ENCODE results near the gene CAST.

Gene CAST

DNA sequence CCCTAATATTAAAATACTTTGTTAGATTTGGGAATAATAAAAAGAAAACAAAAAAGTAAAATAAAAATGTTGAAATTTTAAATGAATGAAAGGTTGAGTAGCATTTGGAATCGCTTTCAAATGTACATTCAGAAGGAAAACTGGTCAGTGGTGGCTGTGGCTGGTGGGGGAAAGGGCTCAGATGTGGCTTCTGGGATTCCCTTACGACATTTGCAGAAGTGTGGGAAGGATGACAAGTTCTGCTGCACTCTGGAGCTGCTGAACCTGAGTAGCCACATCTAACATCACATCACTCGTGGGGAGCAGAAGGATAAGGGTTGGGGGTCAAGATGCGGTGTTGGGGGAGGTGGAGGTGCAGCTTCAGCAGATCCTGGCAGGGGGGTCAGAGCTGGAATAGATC lies 25.6 kb upstream of the CAST start:
- no peak overlapping the region for H3K4me3 Mint-ChIP-seq
- H3K36me3 Mint-ChIP-seq (ENCODE audit: low read depth) = no peaks in the 10 kb centered on the region
- peak; percentile 33 for ATAC-seq
- no peaks in the 10 kb centered on the region for H3K9me3 Mint-ChIP-seq
- no peak for DNase-seq
- peaks cover 1% of the 10 kb centered on the region for H3K27me3 Mint-ChIP-seq
- H3K27ac Mint-ChIP-seq = no peak overlapping the region
- peaks cover 2% of the 10 kb centered on the region for H3K4me1 Mint-ChIP-seq

- Mint-ChIP-seq H3K4me3 (no peak overlapping the region), H3K9me3 (no peaks in the 10 kb centered on the region), H3K4me1 (peaks cover 2% of the 10 kb centered on the region), H3K27ac (no peak overlapping the region), H3K36me3 (ENCODE audit: low read depth) (no peaks in the 10 kb centered on the region), H3K27me3 (peaks cover 2% of the 10 kb centered on the region)
- DNase-seq (no peak), ATAC-seq (no peak)
These were observed 25.0 kb upstream of the CAST start for GRCh38 chr5:96637196-96637595.

DNA sequence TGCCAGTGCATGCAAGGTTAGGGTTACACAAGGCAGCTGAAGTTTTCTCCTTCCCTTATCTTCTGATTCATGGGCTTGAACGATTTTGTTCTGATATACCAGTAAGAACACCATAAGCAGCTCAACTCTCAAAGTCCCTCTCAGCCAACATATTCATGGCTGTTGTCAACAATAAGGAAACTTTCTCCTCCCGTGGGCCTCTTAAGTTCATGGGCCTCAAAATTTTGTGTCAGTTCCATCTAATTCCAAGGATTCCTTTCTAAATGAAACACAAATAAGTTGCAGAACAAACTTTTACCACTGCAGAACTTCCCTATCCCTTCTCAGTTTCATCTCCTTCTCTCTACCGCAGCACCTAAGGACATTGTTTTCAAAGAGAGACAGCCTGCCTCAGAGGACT lies 23.6 kb upstream of the CAST start:
- ATAC-seq (no peak), DNase-seq (no peak)
- Mint-ChIP-seq H3K36me3 (ENCODE audit: low read depth) (no peaks in the 10 kb centered on the region), H3K27ac (no peak overlapping the region), H3K27me3 (peaks cover 2% of the 10 kb centered on the region), H3K4me3 (no peak overlapping the region), H3K4me1 (peaks cover 2% of the 10 kb centered on the region), H3K9me3 (no peaks in the 10 kb centered on the region)

DNA sequence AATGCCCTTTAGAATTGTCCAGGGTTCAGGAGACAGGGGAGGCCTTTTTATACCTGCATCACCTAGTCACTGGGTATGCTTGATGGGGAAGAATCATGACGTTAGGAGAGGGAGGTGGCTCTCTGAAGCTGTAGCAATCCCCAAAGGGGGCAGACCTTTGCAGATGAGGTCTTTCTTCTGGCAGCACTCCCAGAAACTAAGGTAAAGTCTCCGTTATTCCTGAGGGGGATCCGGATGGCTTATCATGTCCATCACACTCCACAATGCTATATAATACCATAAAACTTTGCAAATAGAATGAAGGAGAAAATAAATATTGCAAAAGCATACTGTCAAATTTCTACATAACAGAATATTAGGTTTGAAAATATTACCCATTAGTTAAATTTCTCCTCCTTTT lies 21.5 kb upstream of the CAST start:
- Mint-ChIP-seq H3K27me3 (peaks cover 2% of the 10 kb centered on the region), H3K4me1 (peaks cover 2% of the 10 kb centered on the region), H3K36me3 (ENCODE audit: low read depth) (no peaks in the 10 kb centered on the region), H3K9me3 (no peaks in the 10 kb centered on the region), H3K27ac (no peak overlapping the region), H3K4me3 (no peak overlapping the region)
- ATAC-seq (no peak), DNase-seq (no peak)

DNA sequence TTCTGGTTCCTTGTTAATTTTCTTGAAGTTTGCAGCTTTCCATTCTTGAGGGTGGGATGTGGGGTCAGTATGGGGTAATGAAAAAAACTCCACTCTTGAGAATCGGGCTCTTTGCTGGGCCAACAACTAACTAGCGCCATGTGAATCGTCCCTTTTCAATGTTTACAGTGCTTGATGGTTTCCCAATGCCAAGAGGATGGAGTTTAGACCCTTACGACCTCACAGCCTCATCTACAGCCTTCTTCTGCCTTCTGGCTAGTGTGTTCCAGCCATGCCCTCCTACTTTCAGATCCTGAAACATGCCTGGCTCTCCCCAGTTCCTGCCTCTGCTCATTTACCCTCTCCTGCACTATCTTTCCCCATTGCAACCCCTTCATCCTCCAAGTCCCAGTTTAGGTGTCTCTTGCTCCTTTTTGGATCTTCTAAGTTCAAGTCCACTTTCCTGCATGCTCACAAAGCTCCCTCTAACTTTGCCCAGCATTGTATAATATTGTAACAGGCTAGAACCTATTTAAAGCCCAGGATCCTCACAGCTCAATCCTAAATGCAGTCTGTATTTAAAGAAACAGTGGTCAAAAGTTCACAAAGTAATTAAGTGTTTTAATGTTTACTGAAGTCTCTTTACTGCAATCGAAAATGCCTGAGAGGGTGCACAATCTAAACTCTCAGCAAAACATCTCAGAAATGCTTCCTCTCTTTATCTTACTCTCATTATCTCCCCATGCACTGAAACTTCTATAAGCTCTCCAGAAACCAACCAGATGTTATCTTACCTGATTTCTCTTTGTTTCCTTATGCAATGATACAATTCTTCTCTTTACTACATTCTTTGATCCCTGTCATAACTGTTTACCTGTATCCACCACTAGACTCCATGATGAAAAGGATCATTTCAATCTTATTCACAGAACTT lies 20.6 kb upstream of the CAST start:
- DNase-seq (no peak), ATAC-seq (no peak)
- Mint-ChIP-seq H3K4me1 (peaks cover under 1% of the 10 kb centered on the region), H3K27ac (no peak overlapping the region), H3K4me3 (no peak overlapping the region), H3K27me3 (peaks cover 2% of the 10 kb centered on the region), H3K9me3 (no peaks in the 10 kb centered on the region), H3K36me3 (ENCODE audit: low read depth) (no peaks in the 10 kb centered on the region)

- DNase-seq (no peak), ATAC-seq (no peak)
- peaks cover 2% of the 10 kb centered on the region for H3K27me3 Mint-ChIP-seq
- H3K27ac Mint-ChIP-seq = no peak overlapping the region
- no peaks in the 10 kb centered on the region for H3K9me3 Mint-ChIP-seq
- no peaks in the 10 kb centered on the region for H3K36me3 Mint-ChIP-seq (ENCODE audit: low read depth)
- no peaks in the 10 kb centered on the region for H3K4me1 Mint-ChIP-seq
- H3K4me3 Mint-ChIP-seq = no peak overlapping the region
These were observed 19.9 kb upstream of the CAST start for GRCh38 chr5:96642281-96642640.

- H3K27ac Mint-ChIP-seq = no peak overlapping the region
- ATAC-seq = no peak
- DNase-seq = no peak
- no peaks in the 10 kb centered on the region for H3K9me3 Mint-ChIP-seq
- peaks cover 2% of the 10 kb centered on the region for H3K27me3 Mint-ChIP-seq
- H3K4me1 Mint-ChIP-seq = peaks cover 4% of the 10 kb centered on the region
- no peaks in the 10 kb centered on the region for H3K36me3 Mint-ChIP-seq (ENCODE audit: low read depth)
- no peak overlapping the region for H3K4me3 Mint-ChIP-seq
These were observed 17.1 kb upstream of the CAST start for GRCh38 chr5:96645091-96645490.

GRCh38 chr5:96648023-96648422 lies 14.2 kb upstream of the CAST start:
- no peak overlapping the region for H3K4me3 Mint-ChIP-seq
- ATAC-seq (no peak), DNase-seq (no peak)
- peaks cover 5% of the 10 kb centered on the region for H3K27me3 Mint-ChIP-seq
- H3K36me3 Mint-ChIP-seq (ENCODE audit: low read depth) = no peaks in the 10 kb centered on the region
- no peaks in the 10 kb centered on the region for H3K9me3 Mint-ChIP-seq
- H3K4me1 Mint-ChIP-seq = peaks cover 4% of the 10 kb centered on the region
- no peak overlapping the region for H3K27ac Mint-ChIP-seq

GRCh38 chr5:96648593-96648992 lies 13.6 kb upstream of the CAST start:
- no peak for ATAC-seq
- H3K4me3 Mint-ChIP-seq = no peak overlapping the region
- peaks cover 4% of the 10 kb centered on the region for H3K4me1 Mint-ChIP-seq
- no peak for DNase-seq
- no peaks in the 10 kb centered on the region for H3K36me3 Mint-ChIP-seq (ENCODE audit: low read depth)
- peaks cover 5% of the 10 kb centered on the region for H3K27me3 Mint-ChIP-seq
- H3K9me3 Mint-ChIP-seq = no peaks in the 10 kb centered on the region
- no peak overlapping the region for H3K27ac Mint-ChIP-seq

DNA sequence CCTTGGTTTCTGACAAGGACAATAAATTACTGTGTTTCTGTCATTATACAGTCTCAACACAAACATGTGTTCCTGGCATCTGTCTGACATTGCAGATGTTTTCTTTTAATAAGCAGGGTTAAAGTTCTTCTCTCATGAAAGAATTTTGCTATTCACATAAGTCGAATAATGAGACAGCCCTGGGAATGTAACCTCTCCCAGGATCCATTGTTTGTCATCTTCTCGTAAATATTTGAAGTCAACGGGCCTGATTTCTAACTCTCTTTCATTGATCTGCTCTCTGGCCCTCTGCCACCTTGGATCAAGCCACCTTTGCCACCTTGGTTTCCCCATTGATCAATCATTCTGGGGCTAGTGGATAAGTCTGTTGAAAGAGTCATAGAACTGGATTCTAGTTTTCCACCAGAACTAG lies 12.9 kb upstream of the CAST start:
- peaks cover 5% of the 10 kb centered on the region for H3K4me1 Mint-ChIP-seq
- DNase-seq (no peak), ATAC-seq (no peak)
- H3K36me3 Mint-ChIP-seq (ENCODE audit: low read depth) = no peaks in the 10 kb centered on the region
- no peak overlapping the region for H3K27ac Mint-ChIP-seq
- H3K9me3 Mint-ChIP-seq = no peaks in the 10 kb centered on the region
- peaks cover 9% of the 10 kb centered on the region for H3K27me3 Mint-ChIP-seq
- no peak overlapping the region for H3K4me3 Mint-ChIP-seq

DNA sequence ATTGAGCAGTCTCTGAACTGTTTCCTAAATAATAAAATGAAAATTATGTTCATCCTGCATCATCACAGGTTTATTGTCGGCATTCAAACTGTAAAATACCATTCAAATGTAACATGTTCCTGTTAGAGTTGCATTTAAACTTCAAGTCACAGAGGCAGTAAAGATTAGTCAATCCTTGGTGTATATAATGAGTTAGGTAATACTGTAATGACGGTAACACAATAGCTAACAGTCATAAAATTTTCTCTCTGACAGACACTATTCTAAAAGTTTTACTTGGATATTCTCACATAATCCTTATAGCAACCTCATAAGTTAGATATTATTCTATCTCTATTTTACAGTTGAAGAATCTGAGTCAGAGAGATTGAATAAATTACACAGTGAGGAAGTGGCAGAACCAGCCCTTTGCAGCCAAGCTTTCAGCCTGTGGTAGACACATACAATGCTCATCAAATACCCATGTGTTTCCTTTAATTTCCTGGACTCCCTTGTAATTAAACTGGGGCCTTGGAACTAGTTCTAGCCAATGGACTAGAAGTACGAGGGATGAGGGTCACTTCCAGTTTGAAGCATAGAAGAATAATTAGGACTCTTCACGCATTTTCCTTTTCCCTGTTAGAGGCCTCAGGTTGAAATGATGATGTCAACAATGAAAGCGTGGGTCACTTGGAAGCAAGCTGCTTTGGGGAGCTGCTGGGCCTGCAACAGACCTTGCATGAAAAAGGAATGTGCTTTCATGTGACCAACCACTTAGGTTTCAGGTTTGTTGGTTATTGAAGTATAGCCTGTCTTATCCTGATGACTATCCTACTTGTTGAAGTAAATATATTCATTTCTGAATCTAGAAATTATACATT lies 12.3 kb upstream of the CAST start:
- ATAC-seq (no peak), DNase-seq (no peak)
- peaks cover 9% of the 10 kb centered on the region for H3K4me1 Mint-ChIP-seq
- H3K36me3 Mint-ChIP-seq (ENCODE audit: low read depth) = no peaks in the 10 kb centered on the region
- H3K27me3 Mint-ChIP-seq = peaks cover 13% of the 10 kb centered on the region
- H3K4me3 Mint-ChIP-seq = no peak overlapping the region
- no peak overlapping the region for H3K27ac Mint-ChIP-seq
- no peaks in the 10 kb centered on the region for H3K9me3 Mint-ChIP-seq

DNA sequence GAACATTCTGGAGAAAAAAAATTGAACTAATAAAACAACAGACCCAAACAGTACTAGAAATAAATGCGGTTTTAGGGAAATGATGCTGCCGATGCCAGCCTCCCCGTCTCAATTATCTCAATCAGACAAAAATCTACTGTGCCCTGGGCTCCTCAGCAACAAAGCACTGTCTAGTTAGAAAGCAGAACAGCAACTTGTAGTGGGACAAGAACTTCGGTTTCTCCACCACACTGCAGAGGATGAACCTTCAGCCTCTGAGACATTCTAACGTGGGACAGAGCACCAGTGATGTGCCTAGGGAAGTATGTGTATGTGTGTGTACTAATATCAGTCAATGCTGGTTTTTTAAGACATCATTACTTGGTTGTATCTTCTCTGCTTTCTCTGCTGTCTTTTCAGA lies 11.1 kb upstream of the CAST start:
- DNase-seq = no peak
- ATAC-seq = no peak
- Mint-ChIP-seq H3K4me1 (peaks cover 20% of the 10 kb centered on the region), H3K27ac (no peak overlapping the region), H3K36me3 (ENCODE audit: low read depth) (no peaks in the 10 kb centered on the region), H3K4me3 (no peak overlapping the region), H3K27me3 (peaks cover 19% of the 10 kb centered on the region), H3K9me3 (no peaks in the 10 kb centered on the region)

DNA sequence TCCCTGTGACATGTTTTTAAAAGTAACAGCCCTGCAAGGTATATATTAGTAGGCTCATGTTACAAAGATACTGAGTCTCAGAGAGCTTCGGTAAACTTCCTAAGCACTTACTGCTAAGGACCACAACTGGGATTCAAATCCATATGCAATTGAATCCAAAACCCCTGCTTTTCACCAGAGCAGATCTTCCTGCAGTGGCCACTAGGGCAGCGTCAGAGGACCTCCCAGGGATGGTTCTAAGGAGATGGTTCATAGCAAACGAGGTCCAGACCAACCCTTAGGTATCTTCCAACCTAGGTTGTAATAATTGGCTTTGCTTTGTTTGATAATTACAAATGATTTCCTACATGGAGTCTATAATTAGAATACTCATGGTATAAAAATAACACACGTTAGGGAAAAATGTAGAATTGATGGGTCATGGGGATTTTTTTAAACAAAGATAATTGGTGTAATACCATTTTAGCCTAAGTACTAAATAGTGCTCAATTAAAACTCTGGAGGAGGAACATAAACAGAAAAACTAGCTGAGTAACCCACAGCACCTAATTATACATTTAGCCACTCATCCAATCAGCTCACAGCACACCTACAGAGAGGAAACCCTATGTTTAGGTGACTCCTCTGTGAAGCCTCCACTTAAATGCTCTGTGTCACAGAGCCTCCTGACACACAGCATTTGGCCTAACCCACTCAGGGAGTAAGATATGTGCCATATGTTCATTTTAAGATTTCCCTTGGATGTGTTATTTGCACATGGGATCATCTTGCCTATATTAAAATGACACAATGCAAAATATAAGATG lies 10.0 kb upstream of the CAST start:
- Mint-ChIP-seq H3K27ac (no peak overlapping the region), H3K9me3 (no peaks in the 10 kb centered on the region), H3K27me3 (peaks cover 20% of the 10 kb centered on the region), H3K4me1 (peaks cover 30% of the 10 kb centered on the region), H3K36me3 (ENCODE audit: low read depth) (no peaks in the 10 kb centered on the region), H3K4me3 (no peak overlapping the region)
- ATAC-seq (peak; percentile 62), DNase-seq (no peak)

DNA sequence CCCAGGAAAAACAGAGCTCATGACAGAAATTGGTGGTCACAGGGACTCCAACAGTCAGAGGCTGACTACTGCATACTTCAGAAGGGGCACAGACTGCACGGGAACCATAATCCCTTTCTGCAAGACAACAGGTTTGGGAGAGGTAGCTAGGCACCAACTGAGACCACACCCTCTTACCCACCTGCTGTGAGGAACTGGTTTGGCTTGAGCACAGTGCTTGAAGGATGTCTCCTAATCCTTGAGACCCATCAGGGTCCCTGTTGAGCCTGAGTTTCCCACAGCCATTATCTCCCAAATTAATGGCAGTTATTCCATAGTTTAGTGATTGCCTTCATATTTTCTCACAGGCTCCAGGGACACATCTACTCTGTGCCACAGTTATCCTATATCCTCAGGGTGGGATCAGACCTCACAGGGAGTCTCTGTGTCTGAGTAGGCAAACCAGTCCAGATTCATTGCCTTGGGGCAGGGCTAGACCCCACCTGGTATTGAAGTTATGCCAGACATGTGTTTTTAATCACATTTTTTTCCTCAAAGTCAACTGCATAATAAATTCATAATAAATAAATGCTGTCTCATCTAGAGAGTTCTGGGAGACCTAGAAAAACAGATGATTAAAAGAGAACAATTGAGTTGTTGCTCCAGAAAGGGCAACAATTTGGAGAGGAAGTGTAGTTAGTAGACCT lies 9.3 kb upstream of the CAST start:
- H3K4me1 Mint-ChIP-seq = peaks cover 33% of the 10 kb centered on the region
- H3K36me3 Mint-ChIP-seq (ENCODE audit: low read depth) = no peaks in the 10 kb centered on the region
- peaks cover 20% of the 10 kb centered on the region for H3K27me3 Mint-ChIP-seq
- DNase-seq = no peak
- ATAC-seq = no peak
- no peak overlapping the region for H3K4me3 Mint-ChIP-seq
- H3K9me3 Mint-ChIP-seq = no peaks in the 10 kb centered on the region
- H3K27ac Mint-ChIP-seq = no peak overlapping the region

Data from activated naive CD8-positive, alpha-beta T cell treated with anti-CD3 and anti-CD28 coated beads, Interleukin-2, amount 50 U/mL, for 24 hours (primary cell).